Common myeloid progenitor, CD34-positive (primary cell): ENCODE results near the gene TSPAN2.

Experiments
- CTCF ChIA-PET: fragments of 350-600 bp; sonication (Branson Sonifier 250); formaldehyde crosslinking; loops from one replicate; lab custom pipeline; 2021; ENCODE audit warnings: antibody characterized with exemption; lab: Charles Lee
- POLR2A ChIA-PET: fragments of 350-600 bp; sonication (Branson Sonifier 250); formaldehyde crosslinking; loops from one replicate; lab custom pipeline; 2021; ENCODE audit warnings: antibody characterized with exemption; lab: Charles Lee
- DNase-seq, 3 donors: peaks; one replicate each; pipeline versions ENCODE4 v3.0.0 to v3.0.0-alpha.2; 2013
- H3K27ac ChIP-seq, 2 experiments: 1 replicate in 1 of 2; 2 replicates in 1 of 2; pipeline ENCODE4 v1.7.0; 2013; ENCODE audit warnings: inconsistent platforms in 2 of 2, low read length in 2 of 2, mild to moderate bottlenecking in 2 of 2, low read depth in 1 of 2, moderate library complexity in 1 of 2; ENCODE audit not compliant: severe bottlenecking in 2 of 2, insufficient read depth in 1 of 2, poor library complexity in 1 of 2
- H3K27me3 ChIP-seq, 5 experiments: replicated peaks in 2 of 5; 1 replicate in 3 of 5; 2 replicates in 2 of 5; pipeline versions ENCODE4 v1.6.1 to v1.7.0; 2013; ENCODE audit warnings: low read length in 4 of 5, mild to moderate bottlenecking in 2 of 5, moderate library complexity in 2 of 5, inconsistent platforms in 1 of 5; ENCODE audit not compliant: insufficient read depth in 5 of 5, control insufficient read depth in 4 of 5
- H3K36me3 ChIP-seq, 4 experiments: 1 replicate in 2 of 4; 2 replicates in 2 of 4; pipeline versions ENCODE4 v1.6.1 to v1.7.0; 2013; ENCODE audit warnings: low read length in 3 of 4, control low read depth in 1 of 4, mild to moderate bottlenecking in 1 of 4; ENCODE audit not compliant: control insufficient read depth in 4 of 4, insufficient read depth in 4 of 4
- H3K4me1 ChIP-seq, 4 experiments: 1 replicate in 3 of 4; 2 replicates in 1 of 4; pipeline versions ENCODE4 v1.6.1 to v1.7.1; 2013; ENCODE audit warnings: low read length in 3 of 4, mild to moderate bottlenecking in 3 of 4, control low read depth in 1 of 4, inconsistent platforms in 1 of 4, moderate library complexity in 1 of 4; ENCODE audit not compliant: control insufficient read depth in 4 of 4, insufficient read depth in 4 of 4; ENCODE audit errors: control extremely low read depth in 1 of 4
- H3K4me3 ChIP-seq, 7 experiments: 1 replicate in 4 of 7; 2 replicates in 3 of 7; pipeline versions ENCODE4 v1.5.1 to v1.7.0; 2013; ENCODE audit warnings: mild to moderate bottlenecking in 7 of 7, low read length in 6 of 7, moderate library complexity in 6 of 7, inconsistent platforms in 2 of 7, low read depth in 2 of 7, control low read depth in 1 of 7; ENCODE audit not compliant: insufficient read depth in 4 of 7, control insufficient read depth in 1 of 7; ENCODE audit errors: extremely low read depth in 1 of 7
- H3K9me3 ChIP-seq, 5 experiments: 1 replicate in 4 of 5; 2 replicates in 1 of 5; pipeline versions ENCODE4 v1.6.1 to v1.7.1; 2013; ENCODE audit warnings: low read length in 4 of 5, mild to moderate bottlenecking in 2 of 5, inconsistent platforms in 1 of 5, low read depth in 1 of 5, moderate library complexity in 1 of 5; ENCODE audit not compliant: control insufficient read depth in 4 of 5, insufficient read depth in 2 of 5; ENCODE audit errors: control extremely low read depth in 1 of 5
- WGBS: methylation state at CpG from one replicate; pipeline ENCODE4 v1.1.5; 2013; ENCODE audit not compliant: insufficient coverage; 5-methylcytosine and 5-hydroxymethylcytosine counted together

TSPAN2 gene

GRCh38 chr1:115082949-115083348, 6.4 kb downstream of the TSPAN2 start:
- peaks cover 15 to 35% (median 24%) of the 10 kb centered on the region in 4 experiments for H3K4me1 ChIP-seq
- ChIA-PET POLR2A (no interaction called here), CTCF (interaction anchor here (0.7 to 1.9 kb wide), 3 partner anchors 11 to 30 kb away, joined by 3 to 6 read pairs (median 4); no protein-coding TSS in a partner anchor)
- no peak overlapping the region for H3K4me3 ChIP-seq
- DNase-seq: no peak
- WGBS: 77% methylated on average over 6 of the region's 6 CpGs
- H3K36me3 ChIP-seq: peaks cover 0 to 40% (median 7%) of the 10 kb centered on the region in 4 experiments
- no peaks in the 10 kb centered on the region for H3K9me3 ChIP-seq
- no peak overlapping the region for H3K27ac ChIP-seq
- no peaks in the 10 kb centered on the region for H3K27me3 ChIP-seq

DNA sequence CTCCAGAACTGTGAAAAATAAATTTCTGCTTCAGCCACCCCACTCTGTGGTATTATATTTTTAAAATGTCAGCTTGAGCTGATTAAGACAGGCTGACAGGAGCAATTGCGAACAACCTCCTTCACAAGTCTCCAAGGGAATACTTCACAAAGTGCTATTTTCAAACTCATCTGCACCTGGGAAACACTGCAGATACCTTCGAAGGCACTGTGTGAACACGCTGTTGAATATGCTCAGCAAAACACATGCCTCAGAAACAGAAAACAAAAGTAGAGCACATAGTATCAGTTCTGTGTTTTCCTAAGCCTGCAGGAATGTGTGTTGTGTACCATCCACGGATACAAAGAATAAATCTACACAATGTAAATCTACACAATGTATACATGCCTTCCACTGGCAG, 10.6 kb downstream of the TSPAN2 start:
- H3K27ac ChIP-seq: no peak overlapping the region
- no peak overlapping the region for H3K4me3 ChIP-seq
- ChIA-PET CTCF (interaction anchor here (1.3 to 1.9 kb wide), 2 partner anchors 10 to 14 kb away, joined by 3 to 5 read pairs; no protein-coding TSS in a partner anchor), POLR2A (no interaction called here)
- H3K9me3 ChIP-seq: no peaks in the 10 kb centered on the region
- DNase-seq: no peak
- H3K4me1 ChIP-seq: peaks cover 0 to 9% (median 3%) of the 10 kb centered on the region in 4 experiments
- no peaks in the 10 kb centered on the region for H3K27me3 ChIP-seq
- no CpG with 5 or more reads among the region's 4 CpGs for WGBS
- peaks cover 0 to 33% (median 7%) of the 10 kb centered on the region in 4 experiments for H3K36me3 ChIP-seq

GRCh38 chr1:115077984-115078330, 11.3 kb downstream of the TSPAN2 start:
- no peak overlapping the region for H3K27ac ChIP-seq
- H3K27me3 ChIP-seq: no peaks in the 10 kb centered on the region
- 100% methylated on average over 1 of the region's 1 CpG for WGBS
- no peak for DNase-seq
- CTCF ChIA-PET: interaction anchor here (0.8 to 1.9 kb wide), 2 partner anchors 9 kb away, joined by 3 to 5 read pairs; no protein-coding TSS in a partner anchor
- H3K4me3 ChIP-seq: no peak overlapping the region
- H3K36me3 ChIP-seq: peaks cover 0 to 35% (median 7%) of the 10 kb centered on the region in 4 experiments
- no peaks in the 10 kb centered on the region for H3K9me3 ChIP-seq
- POLR2A ChIA-PET: no interaction called here
- H3K4me1 ChIP-seq: peaks cover 0 to 12% (median 3%) of the 10 kb centered on the region in 4 experiments

- H3K27me3 ChIP-seq: no peaks in the 10 kb centered on the region
- no peak for DNase-seq
- peaks cover 0 to 37% (median 8%) of the 10 kb centered on the region in 4 experiments for H3K36me3 ChIP-seq
- peaks cover 0 to 12% (median 3%) of the 10 kb centered on the region in 4 experiments for H3K4me1 ChIP-seq
- no peaks in the 10 kb centered on the region for H3K9me3 ChIP-seq
- WGBS: 100% methylated on average over 4 of the region's 5 CpGs
- CTCF ChIA-PET: interaction anchor here (0.8 to 1.9 kb wide), 3 partner anchors 9 to 97 kb away, joined by 3 to 5 read pairs (median 3); no protein-coding TSS in a partner anchor
- no peak overlapping the region for H3K4me3 ChIP-seq
- POLR2A ChIA-PET: interaction anchor here (0.7 kb wide), 1 partner anchor 282 kb away, joined by 4 read pairs; no protein-coding TSS in a partner anchor
- H3K27ac ChIP-seq: no peak overlapping the region
These were observed 11.9 kb downstream of the TSPAN2 start for GRCh38 chr1:115077286-115077983.

DNA sequence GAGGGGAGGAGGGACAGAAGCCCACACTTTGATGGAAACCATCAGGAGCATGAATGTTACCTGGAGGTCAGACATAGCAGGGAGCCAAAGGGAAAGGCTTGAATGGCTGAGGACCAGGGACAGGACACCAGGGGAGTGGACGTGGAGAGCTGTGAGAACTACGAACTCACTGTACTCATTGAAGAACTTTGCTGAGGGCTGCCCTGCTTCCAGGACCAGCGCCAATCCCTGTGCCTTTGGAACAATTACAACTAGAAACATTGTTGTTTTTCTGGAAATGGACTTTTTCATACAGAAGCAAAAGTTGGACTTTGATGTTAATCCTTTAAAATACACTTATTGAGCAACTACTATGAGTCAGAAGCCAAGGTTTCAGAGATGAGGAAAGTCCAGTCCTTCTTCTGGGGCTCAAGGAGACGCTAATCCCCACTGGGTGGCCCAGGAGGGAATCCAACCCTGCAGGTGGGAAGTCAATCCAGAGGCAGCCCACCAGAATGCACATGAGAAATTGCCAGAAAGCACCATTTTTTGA, 12.9 kb downstream of the TSPAN2 start:
- H3K36me3 ChIP-seq: peaks cover 0 to 41% (median 8%) of the 10 kb centered on the region in 4 experiments
- CTCF ChIA-PET: interaction anchor here (1.1 to 1.2 kb wide), 2 partner anchors 10 to 96 kb away, joined by 3 read pairs; no protein-coding TSS in a partner anchor
- peaks cover 0 to 12% (median 3%) of the 10 kb centered on the region in 4 experiments for H3K4me1 ChIP-seq
- no peak overlapping the region for H3K4me3 ChIP-seq
- no peaks in the 10 kb centered on the region for H3K27me3 ChIP-seq
- no peak for DNase-seq
- no peak overlapping the region for H3K27ac ChIP-seq
- POLR2A ChIA-PET: interaction anchor here (0.7 kb wide), 1 partner anchor 281 kb away, joined by 4 read pairs; no protein-coding TSS in a partner anchor
- H3K9me3 ChIP-seq: no peaks in the 10 kb centered on the region
- 94% methylated on average over 4 of the region's 4 CpGs for WGBS

DNA sequence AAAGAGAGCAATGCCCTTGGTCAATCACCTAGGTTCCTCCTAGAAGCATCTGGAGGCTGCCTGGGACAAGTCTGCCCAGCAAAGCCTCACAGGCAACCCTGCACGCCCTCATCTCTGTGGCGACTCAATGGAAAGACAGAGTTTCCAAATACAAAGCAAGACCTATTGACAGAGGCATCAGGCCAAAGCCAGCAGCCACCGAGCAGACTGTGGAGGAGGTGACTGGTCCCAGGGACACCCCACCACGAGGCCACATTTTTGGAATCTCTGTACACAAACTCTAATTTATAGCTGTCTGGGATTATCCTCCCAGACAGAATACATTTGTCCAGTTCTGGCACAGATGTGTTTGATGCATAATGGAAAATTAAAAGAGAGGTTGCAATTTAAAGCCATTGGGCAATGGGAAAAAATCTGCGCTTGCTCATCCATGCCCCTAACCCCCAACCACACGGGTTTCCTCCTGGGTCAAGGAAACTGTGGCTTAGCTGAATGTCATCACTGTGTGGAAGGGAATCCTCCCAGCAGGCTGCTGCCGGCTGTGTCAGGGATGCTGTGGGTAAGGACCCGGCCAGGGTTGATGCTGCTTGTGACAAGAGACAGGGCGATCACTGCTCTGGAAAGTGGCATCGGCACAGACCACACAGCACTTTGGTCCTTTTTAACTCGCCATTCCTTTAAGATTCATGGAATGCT, 14.3 kb downstream of the TSPAN2 start:
- H3K27me3 ChIP-seq: no peaks in the 10 kb centered on the region

More for the DNA sequence above, 14.3 kb downstream of the TSPAN2 start:
- Histone ChIP-seq H3K4me1 (peaks cover 0 to 12% (median 3%) of the 10 kb centered on the region in 4 experiments), H3K36me3 (peaks cover 2 to 42% (median 7%) of the 10 kb centered on the region in 4 experiments), H3K4me3 (no peak overlapping the region), H3K9me3 (no peaks in the 10 kb centered on the region), H3K27ac (no peak overlapping the region)
- peak in 1 of 3 donors; percentile 46 for DNase-seq
- ChIA-PET POLR2A (no interaction called here), CTCF (no interaction called here)
- 74% methylated on average over 9 of the region's 11 CpGs for WGBS
